NCI-H1105 (cell line): ENCODE data around the gene ALLC.
A peak's percentile ranks its signal among the peaks of the same experiment; 100 is the strongest.

ENCODE experiments used
- DNase-seq: peaks from one replicate; lab custom pipeline; 2025; lab: John Stamatoyannopoulos, UW

The ALLC gene

GRCh38 chr2:3679180-3679579 lies 21.2 kb downstream of the ALLC start:
- DNase-seq, result no peak

- DNase-seq, result no peak
These were observed 21.8 kb downstream of the ALLC start for GRCh38 chr2:3679616-3680393.

- DNase-seq, result no peak
These were observed 22.7 kb downstream of the ALLC start for GRCh38 chr2:3680548-3681345.

DNA sequence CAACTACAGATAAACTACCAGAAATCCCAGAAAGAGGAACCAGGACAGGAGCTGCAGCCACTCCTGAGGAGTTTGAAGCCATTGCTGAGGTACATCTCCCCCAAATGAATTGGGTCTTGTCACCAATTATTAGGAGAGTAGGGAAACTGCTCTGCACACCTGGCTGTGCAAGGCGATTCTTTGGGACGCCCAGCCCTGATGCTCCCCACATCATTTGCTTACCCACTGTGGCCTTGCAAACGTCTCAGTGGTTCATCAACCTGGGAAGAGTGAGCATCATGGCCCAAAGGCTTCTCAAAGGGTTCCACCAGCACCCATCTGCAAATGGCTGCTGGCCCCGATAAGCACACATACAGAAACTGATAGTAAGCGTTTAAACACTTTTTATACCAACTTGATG lies 23.6 kb downstream of the ALLC start:
- no peak for DNase-seq

DNA sequence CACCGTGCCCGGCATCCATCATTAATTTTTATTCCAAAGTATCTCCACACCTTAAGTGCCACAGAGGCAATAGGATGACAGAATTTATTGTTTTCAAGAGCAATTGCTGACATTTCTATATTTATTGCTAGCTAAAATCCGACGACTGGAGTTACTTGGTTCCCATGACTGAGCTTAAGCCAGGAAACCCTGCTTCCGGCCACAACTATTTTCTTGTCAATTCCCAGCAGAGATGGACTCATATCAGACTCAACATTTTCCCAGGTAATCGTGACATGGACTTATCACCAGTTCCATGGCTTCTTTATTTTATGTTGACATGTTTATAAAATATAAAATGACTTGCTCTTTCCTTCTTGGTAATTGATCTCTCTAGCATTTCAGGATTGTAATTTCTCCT lies 24.8 kb downstream of the ALLC start:
- no peak for DNase-seq

DNA sequence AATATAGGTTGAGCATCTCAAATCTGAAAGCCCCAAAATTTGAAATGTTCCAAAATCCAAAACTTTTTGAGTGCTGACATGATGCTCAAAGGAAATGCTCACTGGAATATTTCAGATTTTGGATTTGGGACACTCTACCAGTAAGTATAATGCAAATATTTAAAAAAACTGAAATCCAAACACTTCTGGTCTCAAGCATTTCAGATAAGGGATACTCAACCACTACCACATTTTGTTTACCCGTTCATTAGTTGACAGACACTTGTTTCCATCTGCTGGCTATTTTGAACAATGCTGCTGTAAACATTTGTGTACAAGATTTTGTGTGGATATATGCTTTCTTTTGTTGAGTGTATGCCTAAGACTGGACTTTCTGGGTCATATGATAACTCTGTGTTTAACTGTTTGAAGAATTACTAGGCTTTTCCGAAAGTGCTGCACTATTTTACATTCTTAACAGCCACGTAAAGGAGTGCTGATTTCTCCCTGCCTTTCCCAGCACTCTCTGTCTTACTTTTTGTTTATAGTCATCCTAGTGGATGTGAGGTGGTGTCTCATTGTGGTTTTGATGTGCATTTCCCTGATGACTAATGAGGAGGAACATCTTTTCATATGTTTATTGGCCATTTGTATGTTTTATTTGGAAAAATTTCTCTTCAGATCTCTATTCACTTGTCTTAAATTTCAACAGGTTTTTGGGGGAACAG lies 25.9 kb downstream of the ALLC start:
- no peak for DNase-seq

- DNase-seq, result no peak
These were observed 32.2 kb downstream of the ALLC start for GRCh38 chr2:3689998-3690748.

GRCh38 chr2:3692375-3692774 lies 34.4 kb downstream of the ALLC start:
- DNase-seq, result peak; percentile 4

DNA sequence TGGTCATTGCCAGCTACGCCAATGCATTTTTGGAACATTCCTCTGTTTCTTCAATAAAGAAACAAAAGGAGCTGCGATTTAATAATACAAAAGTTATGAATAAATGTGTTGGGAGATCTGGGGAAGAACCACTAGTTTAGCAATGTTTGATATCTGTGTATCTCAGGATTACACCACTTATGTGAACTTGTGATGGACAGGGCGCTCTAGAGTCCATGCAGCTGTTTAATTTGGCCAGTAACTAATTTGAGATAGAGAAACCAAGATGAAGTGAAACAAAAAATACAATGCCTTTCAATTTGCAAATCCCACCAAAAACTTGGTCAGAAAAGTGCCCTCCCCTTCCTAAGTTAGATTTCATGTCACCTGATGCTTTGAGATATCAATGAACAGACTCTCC lies 38.5 kb downstream of the ALLC start:
- no peak for DNase-seq

GRCh38 chr2:3701071-3701470 lies 43.1 kb downstream of the ALLC start:
- DNase-seq, result no peak

DNA sequence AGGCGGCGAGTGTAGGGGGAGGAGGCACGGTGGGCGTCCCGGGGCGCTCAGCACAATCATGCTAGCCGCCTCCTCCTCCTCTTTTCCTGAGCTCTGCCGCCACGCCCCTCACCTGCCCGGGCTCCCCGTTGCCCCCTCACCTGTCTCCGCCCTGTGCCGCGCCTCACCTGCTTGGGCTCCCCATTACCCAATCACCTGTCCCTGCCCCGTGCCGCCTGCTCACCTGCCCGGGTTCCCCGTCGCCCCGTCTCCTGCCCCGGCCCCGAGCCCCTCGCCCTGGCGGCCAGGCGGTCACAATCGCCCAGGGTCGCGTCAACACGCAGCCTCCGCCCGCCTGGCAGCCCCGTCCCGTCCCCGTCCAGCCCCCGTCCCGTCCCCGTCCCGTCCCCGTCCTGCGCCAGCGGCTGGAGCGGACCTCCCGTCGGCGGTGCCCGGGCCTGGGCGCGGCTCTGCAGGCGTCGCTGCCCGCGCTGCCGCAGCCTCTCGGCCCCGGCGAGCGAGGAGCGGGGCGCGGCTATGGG lies 45.3 kb downstream of the ALLC start, which contains the start of gene DCDC2C:
Gene DCDC2C, plus strand, starts transcription at position 340 of the 521 bp plus-strand sequence. Its CDS starts 177 bp downstream, at position 517.
- DNase-seq, result no peak

GRCh38 chr2:3703757-3704355 lies 45.9 kb downstream of the ALLC start:
- DNase-seq, result no peak

DNA sequence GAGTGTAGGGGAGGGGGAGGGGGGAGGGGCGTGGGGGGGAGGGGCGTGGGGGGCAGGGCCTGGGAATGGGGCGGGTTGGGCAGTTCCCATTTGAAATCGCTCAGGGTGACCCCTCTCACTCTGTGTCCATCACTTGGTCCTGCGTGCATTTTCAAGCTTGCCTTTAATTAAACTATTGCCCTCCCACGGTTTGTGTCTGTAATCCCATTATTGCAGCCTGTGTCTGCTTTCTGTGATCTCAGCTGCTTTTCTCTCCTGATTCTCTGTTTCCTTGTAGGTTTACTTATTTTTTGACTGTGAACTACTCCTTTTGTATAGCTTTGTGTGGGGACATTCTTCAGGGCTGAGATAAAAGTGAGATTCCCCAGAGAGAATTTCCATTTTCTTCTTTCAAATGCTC lies 46.7 kb downstream of the ALLC start:
- DNase-seq, result no peak

DNA sequence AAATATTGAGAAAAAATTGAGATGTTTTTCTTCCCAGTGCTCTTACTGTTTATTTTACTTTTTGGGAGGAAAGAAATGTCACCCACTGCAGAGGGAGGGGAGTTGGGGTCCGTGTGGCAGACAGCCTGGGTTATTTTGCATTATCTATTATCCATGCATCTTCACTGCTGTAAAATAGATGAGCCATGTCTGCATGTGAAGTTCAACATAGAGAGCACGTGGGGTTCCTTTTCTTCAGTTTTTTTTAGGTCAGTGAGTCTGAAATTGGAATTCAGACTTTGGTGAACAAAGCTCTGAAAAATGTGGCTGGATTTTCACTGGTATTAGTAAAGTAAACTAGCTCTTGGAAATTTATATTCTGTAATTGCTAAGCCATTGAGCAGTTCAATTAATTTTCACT lies 47.8 kb downstream of the ALLC start:
- DNase-seq, result no peak

DNA sequence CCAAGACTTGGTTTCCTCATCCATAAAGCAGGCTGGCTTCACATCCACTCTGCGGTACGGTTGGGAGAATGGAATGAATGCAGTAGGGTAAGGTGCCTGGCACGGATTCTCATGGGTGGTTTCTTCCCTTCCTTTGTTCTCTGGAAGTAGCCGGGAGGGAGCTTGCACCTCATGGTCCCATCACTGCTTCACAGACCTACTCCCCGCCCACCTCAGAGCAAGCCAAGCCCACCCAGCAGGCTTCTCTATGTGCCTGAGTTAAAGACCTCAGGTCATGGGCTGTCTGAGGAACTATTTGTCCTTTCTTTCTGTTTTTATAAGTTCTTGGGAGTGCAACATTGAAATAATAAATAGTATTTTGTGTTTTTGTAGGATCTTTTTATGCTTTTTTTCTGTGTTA lies 48.9 kb downstream of the ALLC start:
- no peak for DNase-seq

DNA sequence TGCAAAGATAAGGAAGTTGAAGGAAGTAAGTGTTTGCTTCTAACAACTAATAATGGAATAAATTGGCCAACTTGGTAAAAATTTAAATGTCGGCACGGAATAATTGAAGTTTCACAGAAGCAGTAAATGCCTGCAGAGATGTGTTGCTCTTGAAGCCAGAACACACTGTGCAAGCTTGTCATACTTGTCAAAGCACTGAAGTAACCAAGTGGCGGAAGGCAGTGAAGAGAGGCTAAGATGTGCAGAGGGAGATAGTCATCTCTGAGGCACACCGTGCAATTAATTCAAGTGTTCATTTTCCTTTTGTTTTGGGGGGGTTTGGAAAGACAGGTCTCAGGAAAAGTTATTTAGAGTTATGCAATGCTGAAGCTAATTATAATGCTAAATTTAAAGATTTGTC lies 50.6 kb downstream of the ALLC start:
- DNase-seq, result no peak

DNA sequence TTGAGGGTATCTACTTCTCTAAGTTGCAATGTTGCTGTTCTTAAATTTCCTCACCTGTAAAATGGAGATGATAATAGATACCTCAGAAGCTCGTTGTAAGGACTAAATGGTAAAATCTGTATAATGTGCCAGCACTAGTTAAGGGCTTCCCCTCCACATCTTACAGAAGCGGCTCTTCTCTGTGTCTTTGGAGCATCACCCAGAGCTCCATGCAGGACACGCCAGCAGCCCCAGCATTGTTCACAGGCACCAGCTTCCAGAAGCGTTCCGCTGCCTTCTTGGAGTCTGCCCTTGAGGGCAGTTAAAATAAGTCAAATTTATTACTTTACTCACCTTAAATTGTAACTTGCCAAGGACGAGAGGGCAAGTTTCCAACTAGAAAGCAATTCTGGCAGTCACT lies 51.2 kb downstream of the ALLC start:
- DNase-seq, result no peak

DNA sequence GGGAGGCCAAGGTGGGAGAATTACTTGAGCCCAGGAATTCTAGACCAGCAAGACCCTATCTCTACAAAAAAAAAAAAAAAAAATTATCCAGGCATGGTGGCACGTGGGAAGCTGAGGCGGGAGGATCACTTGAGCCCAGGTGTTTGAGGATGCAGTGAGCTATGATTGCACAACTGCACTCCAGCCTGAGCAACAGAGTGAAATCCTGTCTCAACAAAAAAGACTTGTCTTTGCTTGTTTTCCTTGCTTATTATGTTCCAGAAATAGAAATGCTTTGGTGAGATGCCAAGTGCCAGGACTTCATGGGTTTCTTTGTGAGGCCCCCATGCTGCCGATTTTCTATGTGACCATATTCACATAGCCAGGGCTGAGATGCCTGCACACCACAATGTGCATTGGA lies 54.4 kb downstream of the ALLC start:
- peak; percentile 45 for DNase-seq

GRCh38 chr2:3712831-3713503 lies 55.0 kb downstream of the ALLC start:
- DNase-seq, result no peak

GRCh38 chr2:3718679-3719078 lies 60.7 kb downstream of the ALLC start:
- DNase-seq, result no peak

DNA sequence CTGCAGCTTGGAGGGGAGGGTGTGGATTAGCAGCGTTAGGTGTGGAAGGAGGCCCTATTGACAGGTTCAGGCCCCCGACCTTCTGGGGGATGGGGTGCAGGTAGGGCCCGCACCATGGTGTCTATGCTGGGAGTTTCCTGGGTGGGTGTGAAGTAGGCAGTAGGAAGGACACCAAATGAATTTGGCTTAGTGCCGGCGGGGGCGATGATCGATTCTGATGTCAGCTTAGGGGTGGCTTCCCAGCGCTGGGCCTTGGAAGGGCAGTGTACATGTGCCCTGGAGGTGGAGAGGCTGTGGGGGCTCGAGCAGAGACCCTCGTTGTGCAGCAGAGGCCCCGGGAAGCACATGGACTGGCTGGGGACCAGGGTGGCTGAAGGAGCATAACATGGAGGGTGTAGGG lies 67.0 kb downstream of the ALLC start:
- DNase-seq, result no peak
